GM18520 (cell line): ENCODE measurements around the gene ERICH2.
"Not testable (repeated sequence)": the region's sequence is repeated elsewhere in the genome, so short reads cannot be mapped to it uniquely, and the experiment has no call there.

Experiments
- ATAC-seq: cut with Tn5 transposase; IDR thresholded peaks from one replicate; pipeline ENCODE4 v1.9.1; 2021; ENCODE audit not compliant: unreplicated experiment

The ERICH2 gene, protein sequence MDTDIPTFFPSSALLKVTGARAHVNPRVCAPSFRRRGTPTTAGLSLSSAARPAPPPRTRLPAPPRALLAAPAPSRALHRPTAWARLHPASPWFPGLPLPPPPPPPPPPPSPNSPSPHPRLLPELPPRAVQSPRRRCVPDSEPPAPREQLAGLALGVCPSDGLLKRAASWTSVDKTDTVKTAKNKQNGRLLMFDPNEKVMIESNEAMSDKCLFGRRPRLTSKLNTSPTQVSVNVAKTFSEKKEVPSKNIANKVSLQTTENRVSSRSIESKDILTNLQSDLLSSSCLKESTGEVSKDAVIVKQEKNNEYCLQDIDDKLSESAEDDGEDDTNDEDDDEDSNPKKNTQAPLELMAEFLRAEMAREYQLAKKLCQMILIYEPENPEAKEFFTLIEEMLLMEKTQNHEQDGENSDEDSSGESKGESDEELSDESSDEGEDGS

GRCh38 chr2:170770008-170770605 is at the start of gene ERICH2:
TSS of gene ERICH2 (plus strand) at chr2:170770378. CDS start at chr2:170770682, 304 bp downstream.
- ATAC-seq: peak; percentile 9

DNA sequence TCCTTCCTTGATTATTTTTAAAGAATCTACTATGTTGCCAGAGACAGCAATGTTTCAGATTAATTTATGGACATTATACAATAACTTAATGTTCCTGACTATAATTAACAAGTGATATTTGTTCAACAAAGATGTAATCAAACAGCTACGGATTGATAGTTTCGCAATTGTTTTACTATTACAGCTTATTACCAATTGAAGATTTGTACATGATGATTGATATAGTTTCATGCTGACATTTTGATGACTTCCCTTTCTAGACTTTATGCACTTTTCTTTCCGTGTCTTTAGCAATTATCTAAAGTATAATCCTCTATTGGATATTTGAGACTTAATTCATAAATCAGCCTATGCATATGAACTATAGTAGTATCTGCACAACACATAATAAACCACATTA is 48.5 kb upstream of the ERICH2 start:
- no peak for ATAC-seq

- ATAC-seq: no peak
These were observed 47.9 kb upstream of the ERICH2 start for GRCh38 chr2:170722301-170722700.

GRCh38 chr2:170723446-170723958 is 46.7 kb upstream of the ERICH2 start:
- no peak for ATAC-seq

DNA sequence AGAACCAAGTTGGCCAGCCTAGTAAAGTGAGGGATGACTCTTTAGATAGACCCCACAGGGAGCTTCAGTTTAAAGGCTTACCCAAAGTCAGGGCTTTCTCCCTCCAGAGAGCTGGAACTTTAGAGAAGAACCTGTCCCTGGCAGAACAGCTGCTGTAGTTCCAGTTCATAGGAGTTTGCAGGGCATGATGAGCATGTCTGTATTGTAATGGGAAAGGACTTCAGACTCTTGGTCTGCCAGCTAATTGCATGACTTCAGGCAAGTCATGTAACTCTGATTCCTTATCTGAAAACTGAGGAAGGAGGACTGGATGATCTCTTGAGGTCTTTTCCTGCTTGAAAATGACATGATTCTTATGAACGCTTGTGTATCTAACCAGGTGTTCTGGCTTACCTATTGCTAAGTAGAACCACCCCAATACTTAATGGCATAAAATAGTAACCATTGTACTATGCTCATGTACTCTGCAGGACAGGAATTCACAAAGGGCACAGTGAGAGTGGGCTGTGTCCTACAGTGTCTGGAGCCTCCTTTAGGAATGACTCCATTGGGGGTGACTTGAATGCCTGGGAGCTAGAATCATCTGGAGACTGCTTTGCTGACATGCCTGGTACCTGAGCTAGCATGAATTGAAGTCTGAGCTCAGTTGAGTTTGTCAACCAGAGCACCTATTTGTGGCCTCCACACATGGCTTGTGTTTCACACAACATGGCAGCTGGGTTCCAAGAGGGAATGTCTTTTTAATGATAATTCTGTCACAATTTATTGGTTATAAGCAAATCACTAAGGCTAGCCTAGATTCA is 36.2 kb upstream of the ERICH2 start:
- no peak for ATAC-seq

- ATAC-seq: not testable (repeated sequence)
These were observed 35.6 kb upstream of the ERICH2 start for GRCh38 chr2:170734601-170735000.

GRCh38 chr2:170736628-170737027 is 33.5 kb upstream of the ERICH2 start:
- no peak for ATAC-seq

GRCh38 chr2:170737406-170737805 is 32.8 kb upstream of the ERICH2 start:
- no peak for ATAC-seq

- no peak for ATAC-seq
These were observed 32.4 kb upstream of the ERICH2 start for GRCh38 chr2:170737821-170738220.

DNA sequence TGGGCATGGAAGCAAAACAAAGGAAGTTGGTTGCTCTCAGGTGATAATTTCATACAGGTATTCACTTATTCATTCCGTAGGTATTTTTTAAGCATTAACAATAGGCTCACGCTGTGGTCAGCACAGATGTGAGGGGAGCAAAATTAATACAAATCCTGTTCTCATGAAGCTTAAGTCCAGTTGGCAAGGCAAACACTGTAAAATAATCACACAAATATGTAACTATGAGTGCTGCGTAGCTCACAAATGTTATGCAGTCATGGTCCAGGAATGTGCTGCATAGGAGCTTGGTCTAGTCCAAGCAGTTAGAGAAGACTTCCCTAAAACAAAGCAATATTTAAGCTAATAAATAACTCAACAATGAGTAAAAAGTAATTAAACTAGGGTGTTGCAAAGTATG is 31.1 kb upstream of the ERICH2 start:
- ATAC-seq: no peak

DNA sequence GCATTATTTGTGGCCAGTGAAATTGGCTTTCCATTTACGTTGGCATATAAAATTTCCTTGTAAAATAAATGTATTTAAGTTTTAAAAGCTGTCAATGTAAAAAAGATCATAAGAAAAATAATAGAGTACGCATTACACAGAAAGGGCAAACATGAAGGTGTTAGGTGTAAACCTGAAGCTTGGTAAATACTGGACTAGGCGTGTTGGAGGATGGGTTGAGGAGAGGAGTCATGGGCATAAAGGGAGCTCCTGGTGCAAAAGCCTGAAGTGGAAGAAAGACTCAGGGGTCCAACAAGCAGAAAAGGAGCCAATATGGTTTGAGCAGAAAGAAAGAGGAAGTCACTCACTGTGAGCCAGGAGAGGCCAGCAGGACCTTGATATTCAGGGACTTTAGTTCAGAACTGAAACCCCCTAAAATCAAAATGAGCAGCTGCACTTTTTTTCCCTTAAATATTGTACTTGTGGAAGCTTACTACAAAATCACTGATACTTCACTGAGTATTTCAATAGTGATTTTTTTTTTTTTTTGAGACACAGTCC is 30.6 kb upstream of the ERICH2 start:
- no peak for ATAC-seq

- ATAC-seq: no peak
These were observed 29.5 kb upstream of the ERICH2 start for GRCh38 chr2:170740660-170741059.

DNA sequence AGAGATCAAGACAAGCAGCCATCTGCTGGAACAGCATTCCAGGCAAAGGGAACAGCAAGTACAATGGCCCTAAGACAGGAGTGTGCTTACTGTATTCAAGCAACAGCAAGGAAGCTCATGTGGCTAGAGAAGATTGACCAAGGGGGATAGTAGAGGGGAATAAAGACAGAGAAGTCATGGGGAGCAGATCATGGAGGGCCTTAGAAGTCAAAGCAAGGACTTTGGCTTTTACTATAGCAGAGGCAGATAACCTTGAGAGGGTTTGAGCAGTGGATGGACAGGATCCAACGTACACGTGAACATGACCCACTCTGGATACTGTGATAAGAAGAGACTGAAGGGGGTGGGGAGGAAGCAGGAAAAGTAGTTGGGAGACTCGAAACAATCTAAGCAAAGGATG is 28.2 kb upstream of the ERICH2 start:
- no peak for ATAC-seq

GRCh38 chr2:170742896-170743529 is 27.2 kb upstream of the ERICH2 start:
- ATAC-seq: no peak

DNA sequence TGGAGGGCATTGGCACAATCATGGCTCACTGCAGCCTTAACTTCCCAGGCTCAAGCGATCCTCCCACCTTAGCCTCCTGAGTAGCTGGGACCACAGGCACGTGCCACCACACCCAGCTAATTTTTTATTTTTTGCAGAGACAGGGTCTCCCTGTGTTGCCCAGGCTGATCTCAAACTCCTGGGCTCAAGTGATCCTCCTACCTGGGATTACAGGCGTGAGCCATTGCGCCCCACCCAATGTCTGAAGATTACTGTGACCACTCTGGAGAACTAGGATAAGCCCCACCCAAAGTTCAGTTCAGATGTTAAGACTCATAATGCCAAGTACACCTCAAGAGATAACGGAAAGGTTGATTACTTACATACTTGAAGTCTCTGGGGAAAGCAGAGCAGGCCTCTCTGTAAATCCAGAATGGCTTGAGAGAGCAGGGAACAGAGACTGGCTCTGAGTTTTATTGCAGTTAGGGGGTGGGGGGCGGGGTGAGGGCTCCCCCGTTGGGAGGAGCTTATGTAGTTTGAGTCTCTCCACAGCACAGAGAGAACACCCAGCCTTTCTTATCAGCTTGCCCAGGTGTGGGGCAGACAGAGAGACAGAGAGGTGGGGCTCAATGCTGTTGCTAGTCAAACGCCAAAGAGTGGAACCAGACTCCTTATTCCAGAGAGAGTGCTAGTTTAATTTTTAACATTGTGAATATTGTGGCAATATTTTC is 26.5 kb upstream of the ERICH2 start:
- no peak for ATAC-seq

GRCh38 chr2:170744248-170745002 is 25.8 kb upstream of the ERICH2 start:
- ATAC-seq: no peak

- ATAC-seq: no peak
These were observed 24.9 kb upstream of the ERICH2 start for GRCh38 chr2:170745305-170745704.

GRCh38 chr2:170747921-170748320 is 22.3 kb upstream of the ERICH2 start:
- no peak for ATAC-seq

- not testable (repeated sequence) for ATAC-seq
These were observed 18.6 kb upstream of the ERICH2 start for GRCh38 chr2:170751555-170751954.
